Activated CD8-positive, alpha-beta memory T cell treated with anti-CD3 and anti-CD28 coated beads, Interleukin-2, amount 50 U/mL, for 1 hour (primary cell): Measurements from ENCODE around the gene ERGIC1.
A peak's percentile ranks its signal among the peaks of the same experiment; 100 is the strongest.

Experiments
- DNase-seq: peaks from one replicate; pipeline ENCODE4 v3.0.0-alpha.2; 2020; ENCODE audit errors: extremely low read depth

Gene ERGIC1

GRCh38 chr5:172979778-172980177 lies 145.7 kb downstream of the ERGIC1 start:
- DNase-seq, result no peak

DNA sequence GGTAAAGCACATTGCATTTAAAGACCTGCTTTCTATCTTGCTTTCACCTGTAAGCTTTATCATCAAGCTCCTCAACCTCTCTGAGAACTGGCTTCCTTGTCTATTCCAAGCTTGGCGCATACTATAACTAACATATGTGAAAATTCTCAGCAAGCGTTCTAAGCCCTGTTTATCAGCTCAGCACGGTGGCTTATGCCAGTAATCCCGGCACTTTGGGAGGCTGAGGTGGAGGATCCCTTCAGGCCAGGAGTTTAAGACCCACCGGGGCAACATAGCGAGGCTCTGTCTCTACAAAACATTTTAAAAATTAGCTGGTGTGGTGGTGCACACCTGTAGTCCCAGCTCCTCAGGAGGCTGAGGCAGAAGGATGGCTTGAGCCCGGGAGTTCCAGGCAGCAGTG lies 147.9 kb downstream of the ERGIC1 start:
- no peak for DNase-seq

GRCh38 chr5:172983542-172984243 lies 149.6 kb downstream of the ERGIC1 start, which contains the start of gene ATP6V0E1:
Gene ATP6V0E1, plus strand, starts transcription at chr5:172983771. Its CDS starts 90 bp downstream, at chr5:172983861.
- peak; percentile 76 for DNase-seq

- DNase-seq, result peak; percentile 58
Measured at GRCh38 chr5:172984244-172984953, 150.3 kb downstream of the ERGIC1 start.

DNA sequence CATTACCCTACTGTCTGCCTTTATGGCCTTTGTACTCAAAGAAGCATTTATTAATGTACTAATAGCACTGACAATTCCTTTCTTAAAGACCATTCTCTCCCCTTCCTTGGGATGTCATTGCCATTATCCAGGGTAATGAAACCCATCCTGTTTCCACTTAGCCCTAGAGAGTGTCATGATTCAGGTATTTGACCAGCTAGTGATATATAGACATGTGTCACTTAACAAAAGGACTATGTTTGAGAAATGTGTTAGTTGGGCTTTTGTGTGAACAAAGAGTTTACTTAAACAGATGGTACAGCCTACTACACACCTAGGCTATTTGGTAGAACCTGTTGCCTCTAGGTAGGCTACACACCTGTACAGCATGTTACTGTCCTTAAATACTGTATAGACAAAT lies 151.5 kb downstream of the ERGIC1 start:
- no peak for DNase-seq

DNA sequence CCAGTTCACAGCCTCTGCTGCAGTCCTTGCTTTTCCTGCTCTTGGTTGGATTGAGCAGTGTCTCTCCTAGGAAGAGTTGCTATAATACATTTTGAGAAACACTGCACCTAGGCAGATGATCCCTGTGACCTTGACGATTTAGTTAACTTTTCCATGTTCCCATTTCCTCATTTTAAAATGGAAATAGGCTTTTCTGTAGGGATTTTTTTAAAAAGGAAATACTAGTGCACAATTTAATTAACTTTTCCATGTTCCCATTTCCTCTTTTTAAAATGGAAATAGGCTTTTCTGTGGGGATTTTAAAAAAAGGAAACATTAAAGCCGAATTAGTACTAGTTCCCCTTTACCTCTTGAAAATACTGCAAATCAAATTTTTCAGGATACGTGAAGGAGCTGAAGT lies 154.2 kb downstream of the ERGIC1 start:
- DNase-seq, result no peak

- DNase-seq, result no peak
Measured at GRCh38 chr5:172990776-172991175, 156.7 kb downstream of the ERGIC1 start.

DNA sequence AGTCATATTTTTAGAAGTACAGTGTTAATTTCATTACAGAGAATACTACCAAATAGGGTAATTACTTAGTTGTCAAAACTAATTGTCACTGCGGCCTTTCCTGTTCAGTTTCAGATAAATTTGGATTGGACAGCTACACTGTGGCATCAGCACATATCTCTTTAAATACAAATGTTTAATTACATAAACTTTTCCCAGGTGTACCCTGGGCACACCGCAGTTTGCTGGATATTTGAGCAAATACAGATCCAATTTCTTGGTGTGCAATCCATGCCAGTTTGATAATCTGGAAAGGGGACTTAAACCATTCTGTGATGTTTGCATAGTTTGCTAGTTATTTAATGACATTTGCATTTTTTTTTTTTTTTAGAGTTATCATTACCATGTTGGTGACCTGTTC lies 160.4 kb downstream of the ERGIC1 start:
- no peak for DNase-seq

GRCh38 chr5:172999372-172999973 lies 165.4 kb downstream of the ERGIC1 start:
- DNase-seq, result no peak

GRCh38 chr5:172999974-173000373 lies 165.9 kb downstream of the ERGIC1 start:
- DNase-seq, result no peak

DNA sequence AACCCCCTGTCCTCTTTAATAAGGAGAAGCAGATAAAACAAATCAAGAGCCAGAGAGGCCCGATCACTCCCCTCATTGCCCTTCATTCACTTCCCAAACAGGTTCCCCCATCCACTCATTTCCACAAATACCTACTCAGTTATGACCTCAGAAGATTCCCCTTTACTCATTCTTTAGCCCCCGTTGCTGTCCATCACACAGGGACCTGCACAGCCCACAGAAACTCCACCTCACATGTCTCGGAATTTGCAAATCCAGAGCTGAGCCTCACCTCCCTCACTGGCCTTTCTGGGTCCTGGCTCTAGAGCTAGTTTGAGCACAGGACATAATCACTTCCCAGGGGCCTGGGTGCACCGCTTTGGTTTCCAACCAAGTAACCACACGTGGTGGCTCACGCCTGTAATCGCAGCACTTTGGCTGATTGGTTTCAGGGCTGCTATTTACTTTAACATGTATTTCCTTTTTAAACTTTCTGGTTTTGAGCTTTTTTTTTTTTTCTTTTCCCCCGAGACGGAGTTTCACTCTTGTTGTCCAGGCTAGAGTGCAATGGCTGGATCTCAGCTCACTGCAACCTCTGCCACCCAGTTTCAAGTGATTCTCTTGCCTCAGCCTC lies 167.3 kb downstream of the ERGIC1 start:
- DNase-seq, result no peak
